GM21367 (cell line): ENCODE measurements around the gene DUSP11.
A peak's percentile ranks its signal among the peaks of the same experiment; 100 is the strongest.
"Not testable (repeated sequence)": the region's sequence is repeated elsewhere in the genome, so short reads cannot be mapped to it uniquely, and the experiment has no call there.

Experiments used
- ATAC-seq: cut with Tn5 transposase; IDR thresholded peaks from one replicate; pipeline ENCODE4 v1.9.1; 2021; ENCODE audit not compliant: unreplicated experiment

The DUSP11 gene

GRCh38 chr2:73779467-73780236, at the start of gene DUSP11:
Gene DUSP11, minus strand, starts transcription at chr2:73780103. Its CDS starts 129 bp downstream, at chr2:73779974.
- peak; percentile 97 for ATAC-seq

- peak; percentile 84 for ATAC-seq
Observed at GRCh38 chr2:73828818-73829570, 49.1 kb upstream of the DUSP11 start, which contains the start of gene STAMBP. Gene STAMBP, plus strand, starts transcription at chr2:73828961. Its CDS starts 1,896 bp downstream, at chr2:73830857.

GRCh38 chr2:73828389-73828817, 48.5 kb upstream of the DUSP11 start:
- no peak for ATAC-seq

GRCh38 chr2:73827660-73828388, 47.9 kb upstream of the DUSP11 start:
- no peak for ATAC-seq

GRCh38 chr2:73827018-73827417, 47.1 kb upstream of the DUSP11 start:
- ATAC-seq, result no peak

GRCh38 chr2:73825408-73825807, 45.5 kb upstream of the DUSP11 start:
- no peak for ATAC-seq

- no peak for ATAC-seq
Observed at GRCh38 chr2:73823916-73824523, 44.1 kb upstream of the DUSP11 start.

GRCh38 chr2:73823416-73823815, 43.5 kb upstream of the DUSP11 start:
- ATAC-seq, result no peak

- no peak for ATAC-seq
Observed at GRCh38 chr2:73822991-73823390, 43.1 kb upstream of the DUSP11 start.

- ATAC-seq, result peak; percentile 40
Observed at GRCh38 chr2:73822276-73822675, 42.4 kb upstream of the DUSP11 start.

- no peak for ATAC-seq
Observed at GRCh38 chr2:73821669-73822068, 41.8 kb upstream of the DUSP11 start.

GRCh38 chr2:73821227-73821626, 41.3 kb upstream of the DUSP11 start:
- ATAC-seq, result peak; percentile 59

GRCh38 chr2:73818296-73818695, 38.4 kb upstream of the DUSP11 start:
- ATAC-seq, result no peak

GRCh38 chr2:73812635-73813034, 32.7 kb upstream of the DUSP11 start:
- ATAC-seq, result no peak

GRCh38 chr2:73811878-73812277, 32.0 kb upstream of the DUSP11 start:
- ATAC-seq, result no peak

GRCh38 chr2:73783883-73784282, 4.0 kb upstream of the DUSP11 start, which contains the start of gene C2orf78:
Gene C2orf78, plus strand, starts transcription at chr2:73784183. Its CDS starts 127 bp downstream, at chr2:73784310.
- not testable (repeated sequence) for ATAC-seq

GRCh38 chr2:73783402-73783801, 3.5 kb upstream of the DUSP11 start:
- not testable (repeated sequence) for ATAC-seq

GRCh38 chr2:73780237-73780582, 307 bp upstream of the DUSP11 start:
- no peak for ATAC-seq

GRCh38 chr2:73778867-73779466, 936 bp downstream of the DUSP11 start:
- ATAC-seq, result not testable (repeated sequence)

- ATAC-seq, result no peak
Observed at GRCh38 chr2:73776869-73777519, 2.9 kb downstream of the DUSP11 start.
